Right lung (tissue), 5 donors: ENCODE results near the gene FUT6. TPM values are rescaled to one million over a fixed set of nuclear protein-coding genes. Genes with fewer than 3 reads are reported as not detected.
"Not testable (repeated sequence)": the region's sequence is repeated elsewhere in the genome, so short reads cannot be mapped to it uniquely, and the experiment has no call there.

Experiments used
- DNase-seq, 2 donors: peaks; one replicate each; pipeline ENCODE4 v3.0.0-alpha.2; 2013
- polyA plus RNA-seq, 5 donors: library from polyadenylated mRNA; unstranded; fragments of 120-200 nt; gene quantifications; one replicate each; pipeline versions ENCODE4 v1.2.1 to v1.2.3, GENCODE V29; 2013; ENCODE audit warnings: inconsistent platforms in 1 of 5, low replicate concordance in 1 of 5; ENCODE audit not compliant: insufficient read length in 5 of 5, insufficient read depth in 1 of 5

Gene FUT6
- polyA plus RNA-seq, 5 donors, result 0.46 to 0.84 (median 0.71) TPM

DNA sequence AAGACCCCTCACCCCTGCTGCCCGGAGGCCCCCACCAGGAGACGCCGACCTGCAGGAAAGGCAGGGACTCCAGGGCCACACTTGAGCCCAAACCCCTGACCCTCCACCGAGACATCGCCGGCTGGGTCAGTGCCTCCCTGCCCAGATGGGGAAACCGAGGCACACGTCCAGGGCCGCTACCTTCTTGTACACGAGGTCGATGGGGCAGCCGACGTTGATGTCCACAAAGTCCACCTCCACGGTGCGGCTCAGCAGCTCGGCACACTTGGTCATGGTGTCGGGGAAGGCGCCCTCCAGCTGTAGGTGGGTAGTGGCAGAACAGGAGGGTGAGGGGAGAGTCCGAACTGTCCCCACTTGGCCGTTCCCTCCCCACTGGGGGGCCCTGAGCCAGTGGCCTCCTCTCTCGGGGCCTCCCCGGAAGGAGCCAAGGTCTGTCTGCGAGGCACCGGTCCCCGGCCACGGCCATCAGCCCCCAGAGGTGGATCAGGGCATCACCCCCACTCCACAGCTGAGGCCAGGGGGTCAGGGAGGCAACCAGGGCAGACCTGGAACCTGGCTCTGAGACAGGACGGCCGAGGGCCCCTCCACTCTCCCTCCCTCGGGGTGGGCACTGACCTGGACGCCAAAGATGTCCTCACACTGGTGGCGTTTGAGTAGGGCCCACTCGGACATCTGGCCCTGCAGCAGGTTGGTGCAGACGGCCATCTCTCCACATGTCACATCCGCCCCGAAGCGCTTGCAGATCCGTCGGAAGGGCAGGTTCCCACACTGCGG is 51.9 kb downstream of the FUT6 start:
- no peak for DNase-seq

- no peak for DNase-seq
These were observed 52.7 kb downstream of the FUT6 start for GRCh38 chr19:5786593-5787408.

DNA sequence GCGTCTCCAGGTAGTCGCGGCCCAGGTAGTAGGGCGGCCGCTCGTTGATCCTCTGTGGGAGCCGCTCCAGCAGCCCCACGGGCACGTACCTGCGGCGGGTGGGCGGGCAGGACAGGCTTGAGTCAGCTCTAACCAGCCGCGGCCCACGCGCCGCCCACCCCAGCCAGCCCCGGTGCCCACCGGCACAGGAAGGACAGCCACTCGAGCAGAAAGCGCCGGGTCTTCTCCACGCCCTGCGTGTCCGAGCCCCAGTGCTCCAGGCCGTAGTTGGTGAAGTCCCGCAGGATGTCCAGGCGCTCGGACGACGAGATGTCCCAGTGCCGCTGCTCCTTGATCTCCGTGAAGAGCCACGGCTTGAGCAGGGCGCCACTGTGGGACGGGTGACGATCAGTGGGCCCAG is 54.1 kb downstream of the FUT6 start:
- no peak for DNase-seq

DNA sequence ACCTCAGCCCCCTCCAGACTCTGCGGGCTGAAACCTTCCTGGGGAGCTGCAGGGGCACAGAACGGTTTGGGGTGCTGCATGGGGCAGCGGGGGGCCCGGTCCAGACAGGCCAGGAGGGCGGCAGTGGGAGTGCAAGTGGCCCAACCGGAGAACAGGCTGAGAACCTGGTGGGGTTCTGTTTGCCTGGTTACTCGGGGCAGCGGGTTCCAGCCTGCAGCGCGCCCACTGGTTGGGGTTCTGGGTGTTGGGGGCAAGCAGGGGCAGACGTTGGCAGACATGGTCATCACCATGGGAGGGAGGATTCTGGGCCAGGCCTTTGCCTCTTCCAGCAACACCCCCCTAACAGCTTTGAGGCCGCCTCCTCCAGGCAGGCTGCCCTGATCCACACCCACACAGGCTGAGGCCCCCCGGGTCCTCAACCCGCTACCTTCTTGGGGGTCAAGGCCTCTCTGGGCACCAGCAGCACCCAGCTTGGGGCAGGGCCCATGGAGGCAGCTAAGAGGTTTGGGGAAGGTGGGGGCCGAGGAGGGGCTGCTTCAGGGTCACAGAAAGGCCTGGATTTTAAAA is 54.8 kb downstream of the FUT6 start, which contains the start of gene PRR22:
Gene PRR22 (minus strand): TSS at position 166 of the 567 bp plus-strand sequence. CDS start 86 bp downstream, at position 80.
- no peak for DNase-seq

DNA sequence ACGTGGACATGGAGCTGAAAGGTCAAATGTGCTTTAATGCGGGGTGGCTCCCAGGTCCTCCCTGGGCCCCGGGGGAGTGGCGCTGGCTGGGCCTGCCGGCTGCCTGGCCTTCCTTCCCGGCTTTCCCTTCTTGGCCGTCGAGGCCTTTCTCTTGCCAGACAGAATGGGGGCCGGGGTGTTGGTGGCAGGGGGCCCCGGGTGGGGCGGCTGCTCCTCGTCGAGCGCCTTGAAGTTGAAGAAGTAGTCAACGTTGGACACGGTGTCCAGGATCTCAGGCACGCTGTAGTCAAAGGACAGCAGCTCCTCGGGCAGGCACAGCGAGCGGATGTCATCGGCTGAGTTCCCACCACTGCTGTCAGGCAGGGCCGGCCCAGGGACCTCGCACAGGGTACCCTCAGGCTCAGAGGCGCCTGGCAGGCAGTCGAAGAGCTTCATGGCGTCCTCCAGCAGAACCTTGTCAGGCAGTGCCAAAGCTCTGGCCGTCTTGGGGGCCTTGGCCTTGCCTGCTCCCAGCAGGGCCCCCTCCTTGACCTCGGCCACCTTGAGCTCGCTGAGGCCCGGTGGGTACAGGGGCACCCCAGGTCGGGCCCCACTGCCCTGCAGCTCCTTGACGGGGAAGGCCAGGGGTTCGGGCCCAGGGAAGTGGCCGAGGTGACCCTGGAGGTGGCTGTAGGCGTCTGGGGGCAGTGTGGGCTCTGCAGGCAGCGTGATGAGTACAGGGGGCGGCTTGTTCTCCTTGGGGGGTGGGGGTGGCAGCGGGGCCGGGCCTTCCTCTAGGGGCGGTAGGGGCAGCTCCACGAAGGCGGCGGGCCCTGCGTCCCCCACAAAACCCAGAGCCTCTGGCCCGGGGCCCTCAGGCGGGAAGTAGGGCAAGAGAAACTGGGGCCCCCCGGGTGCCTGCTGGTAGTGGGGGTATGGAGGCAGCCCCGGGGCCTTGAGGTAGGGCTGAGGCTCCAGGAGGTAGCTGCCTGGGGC is 56.3 kb downstream of the FUT6 start:
- no peak for DNase-seq

DNA sequence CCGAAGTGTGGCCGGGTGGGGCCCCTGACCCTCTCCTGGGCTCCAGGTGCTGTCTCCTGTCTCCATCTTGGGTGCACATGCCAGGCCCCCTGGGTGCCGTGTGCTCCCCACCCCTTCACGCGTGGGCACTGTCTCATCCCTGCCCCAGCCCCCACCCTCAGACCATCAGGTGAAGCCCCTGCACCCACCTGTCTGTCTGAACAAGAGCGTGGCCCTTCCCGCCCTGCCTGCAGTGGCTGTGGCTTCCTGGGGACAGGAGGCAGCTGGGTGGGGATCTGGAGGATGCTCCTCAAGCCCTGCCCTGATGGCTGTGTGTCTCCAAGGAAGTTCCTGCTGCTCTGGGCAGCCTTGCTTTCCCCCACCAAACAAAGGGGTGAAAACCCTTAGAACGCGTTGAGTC is 57.2 kb downstream of the FUT6 start:
- no peak for DNase-seq

GRCh38 chr19:5780916-5781315 is 58.6 kb downstream of the FUT6 start:
- not testable (repeated sequence) for DNase-seq

Other genes starting within 250 kb of the FUT6 start
- 100 to 1,000 TPM in 1 of 5 donors, 10 to 100 TPM in 4; 71.8 to 106 (median 80.3) TPM for gene SAFB2, start 216.9 kb downstream of the FUT6 start, polyA plus RNA-seq
- 100 to 1,000 TPM; 150 to 201 (median 159) TPM for gene SAFB, start 216.6 kb downstream of the FUT6 start, polyA plus RNA-seq
- gene MICOS13, start 159.2 kb downstream of the FUT6 start, polyA plus RNA-seq, result 10 to 100 TPM; 24.4 to 66.9 (median 30.4) TPM
- 10 to 100 TPM in 2 of 5 donors, 1 to 10 TPM in 3; 7.5 to 11.4 (median 9.0) TPM for gene HSD11B1L, start 158.7 kb downstream of the FUT6 start, polyA plus RNA-seq
- gene RPL36, start 149.4 kb downstream of the FUT6 start, polyA plus RNA-seq, result 1,000 to 10,000 TPM in 1 of 5 donors, 100 to 1,000 TPM in 4; 697 to 1,241 (median 771) TPM
- 10 to 100 TPM; 31.2 to 53.7 (median 41.7) TPM for gene LONP1, start 119.6 kb downstream of the FUT6 start, polyA plus RNA-seq
- 1 to 10 TPM in 3 of 5 donors, under 1 TPM in 1, not detected in 1; 0.81 to 2.3 (median 1.8) TPM for gene CATSPERD, start 119.1 kb downstream of the FUT6 start, polyA plus RNA-seq
- 1 to 10 TPM; 1.1 to 2.9 (median 2.0) TPM for gene PRR22, start 55.0 kb downstream of the FUT6 start, polyA plus RNA-seq
- 10 to 100 TPM; 22.3 to 33.2 (median 27.3) TPM for gene DUS3L, start 48.5 kb downstream of the FUT6 start, polyA plus RNA-seq
- gene NRTN, start 34.6 kb downstream of the FUT6 start, polyA plus RNA-seq, result 1 to 10 TPM; 1.1 to 2.0 (median 1.7) TPM
- gene FUT3, start 11.7 kb upstream of the FUT6 start, polyA plus RNA-seq, result under 1 TPM in 4 of 5 donors, not detected in 1; 0.49 to 0.66 (median 0.61) TPM
- not detected for gene FUT5, start 30.8 kb upstream of the FUT6 start, polyA plus RNA-seq
- 100 to 1,000 TPM; 103 to 203 (median 116) TPM for gene NDUFA11, start 64.1 kb upstream of the FUT6 start, polyA plus RNA-seq
- gene VMAC, start 65.2 kb upstream of the FUT6 start, polyA plus RNA-seq, result 10 to 100 TPM in 1 of 5 donors, 1 to 10 TPM in 4; 7.3 to 10.7 (median 9.0) TPM
- 10 to 100 TPM; 13.5 to 56.0 (median 32.9) TPM for gene CAPS, start 74.6 kb upstream of the FUT6 start, polyA plus RNA-seq
- gene RANBP3, start 138.4 kb upstream of the FUT6 start, polyA plus RNA-seq, result 10 to 100 TPM; 69.8 to 83.0 (median 72.9) TPM